H1 (cell line): ENCODE data around the gene GALNT9. TPM values are rescaled to one million over a fixed set of nuclear protein-coding genes. Genes with fewer than 3 reads are reported as not detected.

Experiments
- CTCF ChIA-PET: fragments of 300-600 bp; sonication (Branson Sonifier 250); formaldehyde crosslinking; loops from one replicate; lab custom pipeline; 2021; ENCODE audit not compliant: partially characterized antibody; lab: Charles Lee
- POLR2A ChIA-PET: fragments of 300-600 bp; sonication (Branson Sonifier 250); formaldehyde crosslinking; loops from one replicate; lab custom pipeline; 2021; ENCODE audit warnings: inconsistent platforms; ENCODE audit not compliant: partially characterized antibody; lab: Charles Lee
- DNase-seq, 2 experiments: peaks; one replicate each; pipeline versions ENCODE4 v3.0.0 to v3.0.0-alpha.2; 2010 to 2022; ENCODE audit warnings: low spot score in 2 of 2, low read depth in 1 of 2, mixed read lengths in 1 of 2
- FAIRE-seq: peaks from 2 replicates; lab custom pipeline; 2011; peaks lifted over from hg19 to GRCh38; lab: Jason Lieb, UNC
- H2AFZ ChIP-seq: 2 replicates; pipeline ENCODE4 v1.8.1; 2012; ENCODE audit warnings: low read length, inconsistent platforms
- H2AK5ac ChIP-seq: 2 replicates; pipeline ENCODE4 v1.6.1; 2013; ENCODE audit warnings: low read depth, low read length
- H2BK120ac ChIP-seq: replicated peaks from 2 replicates; pipeline ENCODE3; 2013; ENCODE audit warnings: low read depth, low read length, inconsistent platforms
- H2BK12ac ChIP-seq: 2 replicates; pipeline ENCODE4 v1.6.1; 2013; ENCODE audit warnings: low read depth, low read length
- H2BK15ac ChIP-seq: 2 replicates; pipeline ENCODE4 v1.6.1; 2013; ENCODE audit warnings: low read length
- H2BK20ac ChIP-seq: 2 replicates; pipeline ENCODE4 v1.6.1; 2013; ENCODE audit warnings: low read length
- H2BK5ac ChIP-seq: 2 replicates; pipeline ENCODE4 v1.6.1; 2013; ENCODE audit warnings: low read depth, low read length
- H3K14ac ChIP-seq: 2 replicates; pipeline ENCODE4 v1.6.1; 2013; ENCODE audit warnings: inconsistent platforms; ENCODE audit not compliant: insufficient read length
- H3K18ac ChIP-seq: 2 replicates; pipeline ENCODE4 v1.6.1; 2013; ENCODE audit warnings: low read length; ENCODE audit errors: extremely low read depth
- H3K23ac ChIP-seq: 2 replicates; pipeline ENCODE4 v1.6.1; 2013; ENCODE audit warnings: inconsistent platforms; ENCODE audit not compliant: insufficient read length
- H3K23me2 ChIP-seq: 2 replicates; pipeline ENCODE4 v1.6.1; 2013; ENCODE audit warnings: low read depth, low read length
- H3K27ac ChIP-seq: 2 replicates; pipeline ENCODE4 v1.6.1; 2011; ENCODE audit warnings: low read depth, low read length, inconsistent platforms
- H3K27me3 ChIP-seq, 4 experiments: replicated peaks in 1 of 4; 1 replicate in 1 of 4; 2 replicates in 3 of 4; pipeline versions ENCODE4 v1.6.1 to v1.8.1; 2011 to 2013; ENCODE audit warnings: low read length in 3 of 4, mild to moderate bottlenecking in 3 of 4, inconsistent platforms in 2 of 4, mixed read lengths in 2 of 4, moderate library complexity in 1 of 4; ENCODE audit not compliant: control insufficient read depth in 3 of 4, insufficient read depth in 3 of 4; ENCODE audit errors: extremely low read depth in 1 of 4
- H3K36me3 ChIP-seq, 4 experiments: 2 replicates each; pipeline versions ENCODE4 v1.6.1 to v1.8.1; 2011 to 2013; ENCODE audit warnings: mild to moderate bottlenecking in 4 of 4, low read length in 3 of 4, moderate library complexity in 2 of 4, control low read depth in 1 of 4, inconsistent platforms in 1 of 4; ENCODE audit not compliant: insufficient read depth in 4 of 4, control insufficient read depth in 2 of 4
- H3K4ac ChIP-seq: replicated peaks from 2 replicates; pipeline ENCODE3; 2013; ENCODE audit warnings: low read length, low read depth, mixed read lengths, inconsistent platforms; ENCODE audit not compliant: insufficient read length
- H3K4me1 ChIP-seq, 4 experiments: replicated peaks in 1 of 4; 1 replicate in 1 of 4; 2 replicates in 3 of 4; pipeline versions ENCODE4 v1.6.1 to v1.8.1; 2011 to 2013; ENCODE audit warnings: low read length in 3 of 4, inconsistent platforms in 2 of 4, mixed read lengths in 1 of 4; ENCODE audit not compliant: insufficient read depth in 4 of 4, control insufficient read depth in 3 of 4
- H3K4me2 ChIP-seq, 2 experiments: 2 replicates each; pipeline versions ENCODE4 v1.6.1 to v1.8.1; 2011 to 2013; ENCODE audit warnings: low read depth in 2 of 2, low read length in 2 of 2, control low read depth in 1 of 2, inconsistent platforms in 1 of 2, mild to moderate bottlenecking in 1 of 2; ENCODE audit not compliant: insufficient read depth in 1 of 2
- H3K4me3 ChIP-seq, 4 experiments: fragments of 200-600, 300-600 bp in 1 of 4; sonication (generic), shearing (Covaris generic), sonication (Bioruptor Twin) in 1 of 4; 2 replicates each; pipeline versions ENCODE4 v1.5.1 to v1.8.1; 2011 to 2016; ENCODE audit warnings: low read length in 4 of 4, low read depth in 3 of 4, control low read depth in 2 of 4, inconsistent platforms in 2 of 4, mild to moderate bottlenecking in 2 of 4, mixed read lengths in 1 of 4, moderate library complexity in 1 of 4; ENCODE audit not compliant: insufficient read depth in 2 of 4; ENCODE audit errors: extremely low read depth in 1 of 4
- H3K56ac ChIP-seq: replicated peaks from 2 replicates; pipeline ENCODE3; 2013; ENCODE audit warnings: low read depth, mild to moderate bottlenecking, mixed read lengths, low read length, inconsistent platforms; ENCODE audit not compliant: insufficient read length
- H3K79me1 ChIP-seq: 2 replicates; pipeline ENCODE4 v1.6.1; 2013; ENCODE audit warnings: low read depth, low read length, control low read depth
- H3K79me2 ChIP-seq, 2 experiments: 2 replicates each; pipeline versions ENCODE4 v1.6.1 to v1.8.1; 2012 to 2013; ENCODE audit warnings: low read length in 2 of 2, mild to moderate bottlenecking in 2 of 2, inconsistent platforms in 1 of 2; ENCODE audit not compliant: insufficient read depth in 2 of 2, control insufficient read depth in 1 of 2
- H3K9ac ChIP-seq, 4 experiments: replicated peaks in 1 of 4; 1 replicate in 1 of 4; 2 replicates in 3 of 4; pipeline versions ENCODE4 v1.6.1 to v1.8.1; 2011 to 2013; ENCODE audit warnings: low read depth in 3 of 4, low read length in 3 of 4, control low read depth in 2 of 4, mild to moderate bottlenecking in 2 of 4, moderate library complexity in 2 of 4, inconsistent platforms in 1 of 4; ENCODE audit errors: extremely low read depth in 1 of 4
- H3K9me3 ChIP-seq, 2 experiments: 2 replicates each; pipeline versions ENCODE4 v1.6.1 to v1.8.1; 2012 to 2013; ENCODE audit warnings: mild to moderate bottlenecking in 2 of 2, moderate library complexity in 2 of 2, control low read depth in 1 of 2, inconsistent platforms in 1 of 2, low read depth in 1 of 2, low read length in 1 of 2, mixed read lengths in 1 of 2; ENCODE audit not compliant: insufficient read depth in 2 of 2
- H4K20me1 ChIP-seq, 2 experiments: replicated peaks in 1 of 2; 2 replicates each; pipeline versions ENCODE3 to v1.8.1; 2011 to 2013; ENCODE audit warnings: inconsistent platforms in 2 of 2, low read length in 2 of 2, mild to moderate bottlenecking in 1 of 2; ENCODE audit not compliant: insufficient read depth in 2 of 2, control insufficient read depth in 1 of 2
- H4K5ac ChIP-seq: 2 replicates; pipeline ENCODE4 v1.6.1; 2013; ENCODE audit warnings: low read length, low read depth, mixed read lengths, inconsistent platforms; ENCODE audit not compliant: insufficient read length
- H4K8ac ChIP-seq: 2 replicates; pipeline ENCODE4 v1.8.0; 2013; ENCODE audit warnings: mild to moderate bottlenecking, moderate library complexity, low read length, inconsistent platforms; ENCODE audit not compliant: insufficient read depth; ENCODE audit errors: extremely low read depth
- H4K91ac ChIP-seq: replicated peaks from 2 replicates; pipeline ENCODE3; 2013; ENCODE audit warnings: low read length, mixed read lengths, inconsistent platforms; ENCODE audit not compliant: insufficient read length
- WGBS, 2 experiments: shearing (Covaris generic) in 1 of 2; methylation state at CpG; one replicate each; pipeline versions ENCODE4 v1.1.6 to v1.1.7; 2013 to 2015; ENCODE audit warnings: low lambda C conversion rate in 2 of 2, mixed read lengths in 2 of 2, inconsistent platforms in 1 of 2, low coverage in 1 of 2, missing lambda C conversion rate in 1 of 2; ENCODE audit not compliant: insufficient replicate concordance in 2 of 2, insufficient coverage in 1 of 2, insufficient read length in 1 of 2; ENCODE audit errors: extremely low coverage in 1 of 2, missing lambda C conversion rate in 1 of 2; 5-methylcytosine and 5-hydroxymethylcytosine counted together
- polyA plus RNA-seq, 7 experiments: library from polyadenylated mRNA; depleted of rRNA in 3 of 7; stranded (reverse) in 5 of 7; unstranded in 2 of 7; fragments of >200 nt in 5 of 7; fragments of 200-250 nt in 2 of 7; gene quantifications; 1 replicate in 5 of 7; 2 replicates in 1 of 7; 4 replicates in 1 of 7; pipeline versions ENCODE4 v1.2.1 to v1.2.3, GENCODE V29; 2011 to 2013; ENCODE audit warnings: missing spikeins in 2 of 7, mixed read lengths in 2 of 7
- total RNA-seq: library from RNA; stranded (reverse); fragmentation: NEBNext Ultra II Directional; extraction: Animal tissue kit (Norgen Biotek cat#: 25700); gene quantifications from 2 replicates; pipeline ENCODE4 v1.2.1, GENCODE V29; 2021

The GALNT9 gene
- total and polyA plus RNA-seq, 2 of the 8 experiments (the other 6 are each of a cell fraction or from before 2014, with no cell fraction given), result 2.0 to 3.6 TPM

GRCh38 chr12:132360410-132360809, 31.0 kb upstream of the GALNT9 start:
- H3K18ac ChIP-seq, result no peak overlapping the region
- peaks cover 0 to 2% of the 10 kb centered on the region in 2 experiments for H4K20me1 ChIP-seq
- H3K36me3 ChIP-seq, result no peaks in the 10 kb centered on the region
- no peak overlapping the region for H3K14ac ChIP-seq
- H3K4me2 ChIP-seq, result no peak overlapping the region
- no peak overlapping the region for H4K91ac ChIP-seq
- H2BK12ac ChIP-seq, result no peak overlapping the region
- FAIRE-seq (no peak), DNase-seq (no peak)
- ChIA-PET CTCF (interaction anchor here (1.2 to 1.5 kb wide), 4 partner anchors 9 to 103 kb away, joined by 3 to 6 read pairs (median 4); no protein-coding TSS in a partner anchor), POLR2A (no interaction called here)
- H3K79me1 ChIP-seq, result no peaks in the 10 kb centered on the region
- H3K4ac ChIP-seq, result no peak overlapping the region
- H3K4me1 ChIP-seq, result peaks cover 0 to 10% (median 4%) of the 10 kb centered on the region in 4 experiments; a peak in 4 of 7 replicates
- no peaks in the 10 kb centered on the region for H3K79me2 ChIP-seq
- WGBS, 2 experiments, result 94% methylated on average over 6 of the region's 7 CpGs; no CpG with 5 or more reads in 1 of the 2 experiments
- H2AK5ac ChIP-seq, result no peak overlapping the region
- H2BK5ac ChIP-seq, result no peak overlapping the region
- no peak overlapping the region for H2AFZ ChIP-seq
- no peaks in the 10 kb centered on the region for H3K23me2 ChIP-seq
- no peak overlapping the region for H2BK120ac ChIP-seq
- H4K8ac ChIP-seq, result no peak overlapping the region
- no peak overlapping the region for H2BK20ac ChIP-seq
- no peak overlapping the region for H3K23ac ChIP-seq
- no peak overlapping the region for H3K56ac ChIP-seq
- H3K4me3 ChIP-seq, result no peak overlapping the region
- no peak overlapping the region for H3K27ac ChIP-seq
- H2BK15ac ChIP-seq, result no peak overlapping the region
- H4K5ac ChIP-seq, result no peak overlapping the region
- H3K27me3 ChIP-seq, result peaks cover 0 to 19% (median 8%) of the 10 kb centered on the region in 4 experiments; a peak in 4 of 7 replicates
- H3K9ac ChIP-seq, result no peak overlapping the region
- H3K9me3 ChIP-seq, result peaks cover 0 to 17% of the 10 kb centered on the region in 2 experiments; a peak in 2 of 4 replicates
